WTC11 (cell line): ENCODE results near the gene ADCY5. TPM values are rescaled to one million over a fixed set of nuclear protein-coding genes. Genes with fewer than 3 reads are reported as not detected.

ENCODE experiments used
- ATAC-seq: fragments of 200-7000 bp; cut with Tn5 transposase; 2 replicates; pipeline ENCODE4 v1.10.0; 2021; ENCODE audit warnings: mild to moderate bottlenecking, moderate library complexity
- CTCF ChIA-PET: fragments of 300-600 bp; sonication (Branson Sonifier 250); formaldehyde crosslinking; loops from one replicate; lab custom pipeline; 2021; ENCODE audit warnings: antibody characterized with exemption; lab: Charles Lee
- POLR2A ChIA-PET: fragments of 350-600 bp; sonication (Branson Sonifier 250); formaldehyde crosslinking; loops from one replicate; lab custom pipeline; 2021; ENCODE audit warnings: antibody characterized with exemption; lab: Charles Lee
- DNase-seq: peaks from one replicate; pipeline ENCODE4 v3.0.0; 2021; ENCODE audit warnings: low spot score
- H3K27ac Mint-ChIP-seq: 2 replicates; pipeline ENCODE4 v1.8.0; 2021; ENCODE audit warnings: mixed read lengths
- H3K27me3 Mint-ChIP-seq: 2 replicates; pipeline ENCODE4 v1.8.0; 2021; ENCODE audit warnings: low read depth, mild to moderate bottlenecking, moderate library complexity, mixed read lengths
- H3K36me3 Mint-ChIP-seq: 2 replicates; pipeline ENCODE4 v1.8.0; 2021; ENCODE audit warnings: mixed read lengths
- H3K4me1 Mint-ChIP-seq: 2 replicates; pipeline ENCODE4 v1.8.0; 2022; ENCODE audit warnings: mixed read lengths
- H3K4me3 Mint-ChIP-seq: 2 replicates; pipeline ENCODE4 v1.8.0; 2021; ENCODE audit warnings: mild to moderate bottlenecking, moderate library complexity, mixed read lengths
- H3K9me3 Mint-ChIP-seq: 2 replicates; pipeline ENCODE4 v1.8.0; 2021; ENCODE audit warnings: mixed read lengths
- ATF2 ChIP-seq: sonication (generic); formaldehyde crosslinking; IDR thresholded peaks from 2 replicates; pipeline ENCODE4 v1.8.1; 2022; ENCODE audit warnings: low read depth, missing genetic modification reagents, borderline replicate concordance
- CREB1 ChIP-seq: sonication (generic); formaldehyde crosslinking; IDR thresholded peaks from 2 replicates; pipeline ENCODE4 v1.8.0; 2023; ENCODE audit warnings: mild to moderate bottlenecking, missing genetic modification reagents
- FOXJ3 ChIP-seq: sonication (generic); formaldehyde crosslinking; IDR thresholded peaks from 2 replicates; pipeline ENCODE4 v1.9.0; 2021; ENCODE audit warnings: missing genetic modification reagents, mild to moderate bottlenecking, borderline replicate concordance
- NFE2L1 ChIP-seq: sonication (generic); formaldehyde crosslinking; IDR thresholded peaks from 2 replicates; pipeline ENCODE4 v1.8.1; 2023; ENCODE audit warnings: missing genetic modification reagents
- NR3C1 ChIP-seq: sonication (generic); formaldehyde crosslinking; conservative IDR thresholded peaks from 2 replicates; pipeline ENCODE4 v1.8.1; 2023; ENCODE audit warnings: low read depth, mild to moderate bottlenecking, missing genetic modification reagents
- TCF7 ChIP-seq: sonication (generic); formaldehyde crosslinking; IDR thresholded peaks from 2 replicates; pipeline ENCODE4 v1.8.0; 2022; ENCODE audit warnings: mild to moderate bottlenecking, low read depth, missing genetic modification reagents, moderate library complexity
- ZMAT4 ChIP-seq: fragments of 250-450 bp; sonication (Bioruptor Pico); IDR thresholded peaks from 2 replicates; pipeline ENCODE4 v1.9.0; 2021; ENCODE audit warnings: mild to moderate bottlenecking
- ZNF232 ChIP-seq: sonication (generic); formaldehyde crosslinking; IDR thresholded peaks from 2 replicates; pipeline ENCODE4 v1.8.0; 2022; ENCODE audit warnings: mild to moderate bottlenecking, missing genetic modification reagents
- ZNF317 ChIP-seq: sonication (generic); formaldehyde crosslinking; IDR thresholded peaks from 2 replicates; pipeline ENCODE4 v1.8.1; 2023; ENCODE audit warnings: low read depth, mild to moderate bottlenecking, moderate library complexity, missing genetic modification reagents, borderline replicate concordance
- ZNF396 ChIP-seq: fragments of 250-450 bp; sonication (Bioruptor Pico); IDR thresholded peaks from 2 replicates; pipeline ENCODE4 v1.8.0; 2021; ENCODE audit warnings: mild to moderate bottlenecking, moderate library complexity, borderline replicate concordance
- ZSCAN18 ChIP-seq: fragments of 250-450 bp; sonication (Bioruptor Pico); IDR thresholded peaks from 2 replicates; pipeline ENCODE4 v2.1.2; 2022; ENCODE audit warnings: mild to moderate bottlenecking, moderate library complexity
- total RNA-seq: library from RNA; stranded (reverse); gene quantifications from 3 replicates; pipeline ENCODE4 v1.2.3, GENCODE V29; 2021
- TF ChIP-seq, protein P1 (sequence below): sonication (generic); formaldehyde crosslinking; IDR thresholded peaks from 2 replicates; pipeline ENCODE4 v1.8.1; 2023; ENCODE audit warnings: mild to moderate bottlenecking, moderate library complexity, missing genetic modification reagents
- TF ChIP-seq, protein P2 (sequence below): sonication (generic); formaldehyde crosslinking; IDR thresholded peaks from 2 replicates; pipeline ENCODE4 v1.8.1; 2023; ENCODE audit warnings: mild to moderate bottlenecking, missing genetic modification reagents
- TF ChIP-seq, protein P3 (sequence below): sonication (generic); formaldehyde crosslinking; IDR thresholded peaks from 2 replicates; pipeline ENCODE4 v1.8.1; 2022; ENCODE audit warnings: mild to moderate bottlenecking, moderate library complexity, missing genetic modification reagents

Gene ADCY5
- total RNA-seq, 1 experiment from 2014 or later, result 23.5 TPM

- TF ChIP-seq NFE2L1 (CRISPR knock-in tag), result no peak
- TF ChIP-seq, protein P1, sequence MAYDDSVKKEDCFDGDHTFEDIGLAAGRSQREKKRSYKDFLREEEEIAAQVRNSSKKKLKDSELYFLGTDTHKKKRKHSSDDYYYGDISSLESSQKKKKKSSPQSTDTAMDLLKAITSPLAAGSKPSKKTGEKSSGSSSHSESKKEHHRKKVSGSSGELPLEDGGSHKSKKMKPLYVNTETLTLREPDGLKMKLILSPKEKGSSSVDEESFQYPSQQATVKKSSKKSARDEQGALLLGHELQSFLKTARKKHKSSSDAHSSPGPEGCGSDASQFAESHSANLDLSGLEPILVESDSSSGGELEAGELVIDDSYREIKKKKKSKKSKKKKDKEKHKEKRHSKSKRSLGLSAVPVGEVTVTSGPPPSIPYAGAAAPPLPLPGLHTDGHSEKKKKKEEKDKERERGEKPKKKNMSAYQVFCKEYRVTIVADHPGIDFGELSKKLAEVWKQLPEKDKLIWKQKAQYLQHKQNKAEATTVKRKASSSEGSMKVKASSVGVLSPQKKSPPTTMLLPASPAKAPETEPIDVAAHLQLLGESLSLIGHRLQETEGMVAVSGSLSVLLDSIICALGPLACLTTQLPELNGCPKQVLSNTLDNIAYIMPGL (CRISPR knock-in tag), result no peak
- TF ChIP-seq, protein P2, sequence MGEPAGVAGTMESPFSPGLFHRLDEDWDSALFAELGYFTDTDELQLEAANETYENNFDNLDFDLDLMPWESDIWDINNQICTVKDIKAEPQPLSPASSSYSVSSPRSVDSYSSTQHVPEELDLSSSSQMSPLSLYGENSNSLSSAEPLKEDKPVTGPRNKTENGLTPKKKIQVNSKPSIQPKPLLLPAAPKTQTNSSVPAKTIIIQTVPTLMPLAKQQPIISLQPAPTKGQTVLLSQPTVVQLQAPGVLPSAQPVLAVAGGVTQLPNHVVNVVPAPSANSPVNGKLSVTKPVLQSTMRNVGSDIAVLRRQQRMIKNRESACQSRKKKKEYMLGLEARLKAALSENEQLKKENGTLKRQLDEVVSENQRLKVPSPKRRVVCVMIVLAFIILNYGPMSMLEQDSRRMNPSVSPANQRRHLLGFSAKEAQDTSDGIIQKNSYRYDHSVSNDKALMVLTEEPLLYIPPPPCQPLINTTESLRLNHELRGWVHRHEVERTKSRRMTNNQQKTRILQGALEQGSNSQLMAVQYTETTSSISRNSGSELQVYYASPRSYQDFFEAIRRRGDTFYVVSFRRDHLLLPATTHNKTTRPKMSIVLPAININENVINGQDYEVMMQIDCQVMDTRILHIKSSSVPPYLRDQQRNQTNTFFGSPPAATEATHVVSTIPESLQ (CRISPR knock-in tag), result no peak
These were observed 37.6 kb upstream of the ADCY5 start (continued) for GRCh38 chr3:123486460-123486859.

DNA sequence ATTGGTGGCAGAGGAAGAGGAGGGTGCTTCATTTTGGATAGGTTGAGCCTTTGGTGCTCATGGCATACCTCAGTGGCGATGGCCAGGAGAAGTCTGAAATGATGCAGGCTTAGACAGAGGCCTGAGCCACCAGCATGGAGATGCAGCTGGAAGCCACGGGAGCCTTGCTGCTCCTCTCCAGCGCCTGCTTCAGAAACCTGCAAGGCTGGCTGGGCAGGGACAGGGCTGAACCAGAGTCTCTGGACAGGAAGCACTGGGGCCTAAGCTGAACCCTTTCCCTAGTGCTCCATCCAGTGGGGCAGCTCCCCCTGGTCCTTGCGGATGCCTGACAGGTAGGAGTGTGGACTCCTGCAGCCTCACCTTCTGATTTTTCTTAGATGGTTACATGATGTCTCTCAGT is 36.7 kb upstream of the ADCY5 start:
- no peaks in the 10 kb centered on the region for H3K36me3 Mint-ChIP-seq
- DNase-seq (no peak), ATAC-seq (no peak)
- H3K27ac Mint-ChIP-seq, result no peak overlapping the region
- TF ChIP-seq ZNF396 (CRISPR knock-in tag) (no peak), NR3C1 (no peak), ATF2 (no peak)
- no peaks in the 10 kb centered on the region; the same call in 1 of the 2 replicates for H3K27me3 Mint-ChIP-seq
- CTCF ChIA-PET, result interaction anchor here (0.8 to 1.2 kb wide), 2 partner anchors 120 to 171 kb away, joined by 3 to 6 read pairs; no protein-coding TSS in a partner anchor
- POLR2A ChIA-PET, result no interaction called here
- no peaks in the 10 kb centered on the region for H3K9me3 Mint-ChIP-seq
- no peak overlapping the region for H3K4me3 Mint-ChIP-seq
- no peaks in the 10 kb centered on the region for H3K4me1 Mint-ChIP-seq

DNA sequence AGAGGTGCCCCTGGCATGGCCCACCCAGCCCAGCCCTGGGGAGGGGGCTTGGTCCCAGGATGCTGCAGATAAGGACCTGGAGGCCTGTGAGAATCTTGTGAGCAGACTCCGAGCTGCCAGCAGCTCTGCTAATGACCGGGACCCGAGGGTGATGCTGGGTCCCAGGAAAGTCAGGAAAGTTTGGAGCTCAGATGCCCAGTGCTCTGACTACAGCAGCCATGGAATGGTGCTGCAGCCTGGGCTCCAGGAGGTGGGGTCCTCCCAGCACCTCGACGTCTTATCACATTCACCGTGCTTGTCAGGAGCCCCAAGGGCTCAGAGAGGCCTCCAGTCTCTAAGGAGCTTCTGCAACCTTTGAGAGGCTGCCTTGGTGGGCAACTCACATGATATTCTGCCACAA is 34.3 kb upstream of the ADCY5 start:
- CTCF ChIA-PET, result interaction anchor here (0.8 to 1.8 kb wide), 4 partner anchors 34 to 168 kb away, joined by 3 to 6 read pairs (median 5); partner anchors contain the start of gene ADCY5
- TF ChIP-seq TCF7 (CRISPR knock-in tag) (no peak), ZMAT4 (CRISPR knock-in tag) (no peak), ZSCAN18 (CRISPR knock-in tag) (no peak), ZNF232 (CRISPR knock-in tag) (no peak), FOXJ3 (CRISPR knock-in tag) (no peak), ZNF317 (CRISPR knock-in tag) (no peak), CREB1 (CRISPR knock-in tag) (no peak), ATF2 (no peak)
- TF ChIP-seq, protein P3, sequence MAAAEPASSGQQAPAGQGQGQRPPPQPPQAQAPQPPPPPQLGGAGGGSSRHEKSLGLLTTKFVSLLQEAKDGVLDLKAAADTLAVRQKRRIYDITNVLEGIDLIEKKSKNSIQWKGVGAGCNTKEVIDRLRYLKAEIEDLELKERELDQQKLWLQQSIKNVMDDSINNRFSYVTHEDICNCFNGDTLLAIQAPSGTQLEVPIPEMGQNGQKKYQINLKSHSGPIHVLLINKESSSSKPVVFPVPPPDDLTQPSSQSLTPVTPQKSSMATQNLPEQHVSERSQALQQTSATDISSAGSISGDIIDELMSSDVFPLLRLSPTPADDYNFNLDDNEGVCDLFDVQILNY (CRISPR knock-in tag), result no peak
- TF ChIP-seq, all 79 proteins: peak for 0
- Mint-ChIP-seq H3K9me3 (no peaks in the 10 kb centered on the region), H3K4me1 (no peaks in the 10 kb centered on the region), H3K27me3 (no peaks in the 10 kb centered on the region; the same call in 1 of the 2 replicates), H3K4me3 (no peak overlapping the region), H3K27ac (no peak overlapping the region), H3K36me3 (no peaks in the 10 kb centered on the region)
- POLR2A ChIA-PET, result no interaction called here
- no peak for DNase-seq
- no peak for ATAC-seq
